Measurements from ENCODE around the gene FAM180A. TPM values are rescaled to one million over a fixed set of nuclear protein-coding genes. Genes with fewer than 3 reads are reported as not detected.

Gene FAM180A
- total and polyA plus RNA-seq, 10 of the 15 experiments (the other 5 are each of a cell fraction or from before 2014, with no cell fraction given): not detected

GRCh38 chr7:135731131-135731530 lies 17.5 kb downstream of the FAM180A start (continued):
- TF ChIP-seq BCL3 (IDR thresholded peaks at IDR 0.05; ENCODE audit: borderline replicate concordance, insufficient read depth, low read depth, low read length, poor library complexity, severe bottlenecking) (no peak), WRNIP1 (IDR thresholded peaks at IDR 0.05; ENCODE audit: borderline replicate concordance, low read depth, low read length) (no peak), SMC3 (IDR thresholded peaks at IDR 0.05; ENCODE audit: borderline replicate concordance, low read length) (no peak), KAT2A (conservative IDR thresholded peaks at IDR 0.05; ENCODE audit: control insufficient read depth, low read depth, low read length) (no peak)

- CTCF ChIA-PET: interaction anchor here (1.4 kb wide), 1 partner anchor 19 kb away, joined by 3 read pairs; no protein-coding TSS in a partner anchor
- H3K9me3 ChIP-seq (replicated peaks; ENCODE audit: control insufficient read depth, insufficient read depth, low read length): no peaks in the 10 kb centered on the region
- no peak overlapping the region for H3K9ac ChIP-seq (ENCODE audit: control insufficient read depth, insufficient read depth, low read length)
- H3K79me2 ChIP-seq (ENCODE audit: control insufficient read depth, insufficient read depth, low read length): no peaks in the 10 kb centered on the region
- DNase-seq (ENCODE audit: low read depth, low spot score) (no peak), ATAC-seq (no peak), FAIRE-seq (no peak)
- no peak for TF ChIP-seq NFXL1 (IDR thresholded peaks at IDR 0.05; ENCODE audit: borderline replicate concordance)
- no peak for TF ChIP-seq CREM (IDR thresholded peaks at IDR 0.05; ENCODE audit: low read depth)
- TF ChIP-seq BACH1 (IDR thresholded peaks at IDR 0.05; ENCODE audit: borderline replicate concordance): no peak
- no peak for TF ChIP-seq ATF3 (IDR thresholded peaks at IDR 0.05; ENCODE audit: borderline replicate concordance, extremely low read depth, low read depth, low read length)
- no peak for TF ChIP-seq CTCF (IDR thresholded peaks at IDR 0.05 in 2 of 3, conservative IDR thresholded peaks at IDR 0.05 in 1 of 3; ENCODE audit: control insufficient read depth in 2 of 3, extremely low read depth in 1 of 3, insufficient read depth in 1 of 3, low read depth in 3 of 3, low read length in 3 of 3)
- TF ChIP-seq RFX5 (IDR thresholded peaks at IDR 0.05; ENCODE audit: low read depth, low read length): no peak
- no peak for TF ChIP-seq SMAD1 (IDR thresholded peaks at IDR 0.05; ENCODE audit: low read depth, partially characterized antibody)
- H2AFZ ChIP-seq (ENCODE audit: control insufficient read depth, low read depth, low read length): no peak overlapping the region
- no peak overlapping the region for H3K4me3 ChIP-seq
- intact Hi-C loops (cut with micrococcal nuclease; ENCODE audit: unreplicated experiment): no loop called here
- RAD21 ChIA-PET (ENCODE audit: unreplicated experiment): no interaction called here
- POLR2A ChIA-PET: no interaction called here
- H3K4me2 ChIP-seq (ENCODE audit: control insufficient read depth, insufficient read depth): no peak overlapping the region
- H4K20me1 ChIP-seq (ENCODE audit: control insufficient read depth, insufficient read depth): no peaks in the 10 kb centered on the region
- no TSS peak for BruUV-seq (replicated peaks)
- H3K4me1 ChIP-seq (ENCODE audit: control insufficient read depth, insufficient read depth, low read length): no peaks in the 10 kb centered on the region
- H3K27ac ChIP-seq (ENCODE audit: control insufficient read depth, insufficient read depth): no peak overlapping the region
- H3K36me3 ChIP-seq (ENCODE audit: control insufficient read depth in 2 of 2, insufficient read depth in 2 of 2, low read length in 1 of 2): no peaks in the 10 kb centered on the region
- WGBS (ENCODE audit: insufficient coverage, insufficient replicate concordance, low lambda C conversion rate, missing lambda C conversion rate): 26% methylated on average over 5 of the region's 5 CpGs
- H3K27me3 ChIP-seq (replicated peaks in 1 of 2; ENCODE audit: control insufficient read depth in 2 of 2, insufficient read depth in 2 of 2, low read length in 1 of 2): peaks cover 0 to 1% of the 10 kb centered on the region in 2 experiments; a peak in 2 of 4 replicates
- in situ Hi-C loops (cut with MboI): no loop called here
- SMC1A ChIA-PET (ENCODE audit: uncharacterized antibody, unreplicated experiment): no interaction called here
Observed at GRCh38 chr7:135729230-135729629, 19.4 kb downstream of the FAM180A start.

Measured in GM12878 (cell line).